Liver (tissue), 3 donors: ENCODE measurements around the gene PRRT3.
"Not testable (repeated sequence)": the region's sequence is repeated elsewhere in the genome, so short reads cannot be mapped to it uniquely, and the experiment has no call there.

ENCODE experiments used
- CTCF ChIP-seq: fragments of 150-350 bp; IDR thresholded peaks from 2 replicates; pipeline ENCODE4 v1.5.1; 2017; ENCODE audit warnings: improper control_type of control experiment, low read depth, low read length; ENCODE audit not compliant: missing input control
- EGR1 ChIP-seq, 2 donors: IDR thresholded peaks; 2 replicates each; pipeline ENCODE4 v1.6.1; 2016 to 2018; ENCODE audit warnings: antibody characterized with exemption in 2 of 2, low read depth in 2 of 2
- FOXA1 ChIP-seq: IDR thresholded peaks from 2 replicates; pipeline ENCODE4 v1.6.1; 2016; ENCODE audit warnings: antibody characterized with exemption
- FOXA2 ChIP-seq: IDR thresholded peaks from 2 replicates; pipeline ENCODE4 v1.6.1; 2016; ENCODE audit warnings: antibody characterized with exemption
- JUND ChIP-seq, 2 donors: IDR thresholded peaks; 2 replicates each; pipeline ENCODE4 v1.6.1; 2016; ENCODE audit warnings: antibody characterized with exemption in 2 of 2
- MAX ChIP-seq: IDR thresholded peaks from 2 replicates; pipeline ENCODE4 v1.6.1; 2016; ENCODE audit warnings: antibody characterized with exemption
- NR2F2 ChIP-seq: IDR thresholded peaks from 2 replicates; pipeline ENCODE4 v1.6.1; 2016; ENCODE audit warnings: antibody characterized with exemption
- RAD21 ChIP-seq, 2 donors: IDR thresholded peaks; 2 replicates each; pipeline ENCODE4 v1.6.1; 2016; ENCODE audit warnings: antibody characterized with exemption in 2 of 2, mild to moderate bottlenecking in 2 of 2
- RXRA ChIP-seq, 2 donors: IDR thresholded peaks; 2 replicates each; pipeline ENCODE4 v1.6.1; 2017 to 2018; ENCODE audit warnings: antibody characterized with exemption in 2 of 2, mild to moderate bottlenecking in 1 of 2
- SP1 ChIP-seq: IDR thresholded peaks from 2 replicates; pipeline ENCODE4 v1.6.1; 2018; ENCODE audit warnings: antibody characterized with exemption, mild to moderate bottlenecking
- TAF1 ChIP-seq: conservative IDR thresholded peaks from 2 replicates; pipeline ENCODE4 v1.6.1; 2016; ENCODE audit warnings: antibody characterized with exemption, mild to moderate bottlenecking
- YY1 ChIP-seq: IDR thresholded peaks from 2 replicates; pipeline ENCODE4 v1.6.1; 2016; ENCODE audit warnings: antibody characterized with exemption, mild to moderate bottlenecking
- TF ChIP-seq, protein P1 (sequence below): IDR thresholded peaks from 2 replicates; pipeline ENCODE4 v1.6.1; 2016; ENCODE audit warnings: antibody characterized with exemption
- TF ChIP-seq, protein P2 (sequence below): IDR thresholded peaks from 2 replicates; pipeline ENCODE4 v1.6.1; 2016; ENCODE audit warnings: antibody characterized with exemption, mild to moderate bottlenecking
- donor health status: healthy.
- donor health status: healthy.

DNA sequence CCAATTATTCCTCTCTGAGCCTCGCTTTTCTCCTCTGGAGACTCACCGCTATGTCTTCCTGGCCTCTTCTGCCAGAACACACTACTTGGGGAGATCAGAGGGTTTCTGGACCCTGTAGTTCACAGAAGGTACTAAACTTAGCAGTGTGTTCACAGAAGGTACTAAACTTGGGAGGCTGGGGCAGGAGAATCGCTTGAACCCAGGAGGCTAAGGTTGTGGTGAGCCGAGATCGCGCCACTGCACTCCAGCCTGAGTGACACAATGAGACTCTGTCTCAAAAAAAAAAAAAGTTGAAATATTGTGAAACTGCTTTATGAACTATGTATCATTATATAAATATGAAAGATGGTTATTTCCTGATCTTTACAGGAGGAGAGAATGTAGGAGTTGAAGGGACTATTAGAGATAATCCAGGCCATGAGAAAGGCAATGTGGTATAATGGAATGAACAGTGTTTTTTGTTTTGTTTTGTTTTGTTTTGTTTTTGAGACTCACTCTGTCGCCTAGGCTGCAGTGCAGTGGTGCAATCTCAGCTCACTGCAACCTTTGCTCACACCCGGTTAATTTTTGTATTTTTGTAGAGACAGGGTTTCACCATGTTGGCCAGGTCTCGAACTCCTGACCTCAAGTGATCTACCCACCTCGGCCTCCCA lies 55.3 kb downstream of the PRRT3 start:
- TF ChIP-seq TAF1; CTCF; MAX; YY1; RAD21 (IDR thresholded peaks at IDR 0.05); EGR1 (IDR thresholded peaks at IDR 0.05; ENCODE audit: low read depth in 2 of 2); JUND (IDR thresholded peaks at IDR 0.05); NR2F2; FOXA2; FOXA1: not testable (repeated sequence)
- TF ChIP-seq, protein P1, sequence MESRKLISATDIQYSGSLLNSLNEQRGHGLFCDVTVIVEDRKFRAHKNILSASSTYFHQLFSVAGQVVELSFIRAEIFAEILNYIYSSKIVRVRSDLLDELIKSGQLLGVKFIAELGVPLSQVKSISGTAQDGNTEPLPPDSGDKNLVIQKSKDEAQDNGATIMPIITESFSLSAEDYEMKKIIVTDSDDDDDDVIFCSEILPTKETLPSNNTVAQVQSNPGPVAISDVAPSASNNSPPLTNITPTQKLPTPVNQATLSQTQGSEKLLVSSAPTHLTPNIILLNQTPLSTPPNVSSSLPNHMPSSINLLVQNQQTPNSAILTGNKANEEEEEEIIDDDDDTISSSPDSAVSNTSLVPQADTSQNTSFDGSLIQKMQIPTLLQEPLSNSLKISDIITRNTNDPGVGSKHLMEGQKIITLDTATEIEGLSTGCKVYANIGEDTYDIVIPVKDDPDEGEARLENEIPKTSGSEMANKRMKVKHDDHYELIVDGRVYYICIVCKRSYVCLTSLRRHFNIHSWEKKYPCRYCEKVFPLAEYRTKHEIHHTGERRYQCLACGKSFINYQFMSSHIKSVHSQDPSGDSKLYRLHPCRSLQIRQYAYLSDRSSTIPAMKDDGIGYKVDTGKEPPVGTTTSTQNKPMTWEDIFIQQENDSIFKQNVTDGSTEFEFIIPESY: not testable (repeated sequence)
- TF ChIP-seq, protein P2, sequence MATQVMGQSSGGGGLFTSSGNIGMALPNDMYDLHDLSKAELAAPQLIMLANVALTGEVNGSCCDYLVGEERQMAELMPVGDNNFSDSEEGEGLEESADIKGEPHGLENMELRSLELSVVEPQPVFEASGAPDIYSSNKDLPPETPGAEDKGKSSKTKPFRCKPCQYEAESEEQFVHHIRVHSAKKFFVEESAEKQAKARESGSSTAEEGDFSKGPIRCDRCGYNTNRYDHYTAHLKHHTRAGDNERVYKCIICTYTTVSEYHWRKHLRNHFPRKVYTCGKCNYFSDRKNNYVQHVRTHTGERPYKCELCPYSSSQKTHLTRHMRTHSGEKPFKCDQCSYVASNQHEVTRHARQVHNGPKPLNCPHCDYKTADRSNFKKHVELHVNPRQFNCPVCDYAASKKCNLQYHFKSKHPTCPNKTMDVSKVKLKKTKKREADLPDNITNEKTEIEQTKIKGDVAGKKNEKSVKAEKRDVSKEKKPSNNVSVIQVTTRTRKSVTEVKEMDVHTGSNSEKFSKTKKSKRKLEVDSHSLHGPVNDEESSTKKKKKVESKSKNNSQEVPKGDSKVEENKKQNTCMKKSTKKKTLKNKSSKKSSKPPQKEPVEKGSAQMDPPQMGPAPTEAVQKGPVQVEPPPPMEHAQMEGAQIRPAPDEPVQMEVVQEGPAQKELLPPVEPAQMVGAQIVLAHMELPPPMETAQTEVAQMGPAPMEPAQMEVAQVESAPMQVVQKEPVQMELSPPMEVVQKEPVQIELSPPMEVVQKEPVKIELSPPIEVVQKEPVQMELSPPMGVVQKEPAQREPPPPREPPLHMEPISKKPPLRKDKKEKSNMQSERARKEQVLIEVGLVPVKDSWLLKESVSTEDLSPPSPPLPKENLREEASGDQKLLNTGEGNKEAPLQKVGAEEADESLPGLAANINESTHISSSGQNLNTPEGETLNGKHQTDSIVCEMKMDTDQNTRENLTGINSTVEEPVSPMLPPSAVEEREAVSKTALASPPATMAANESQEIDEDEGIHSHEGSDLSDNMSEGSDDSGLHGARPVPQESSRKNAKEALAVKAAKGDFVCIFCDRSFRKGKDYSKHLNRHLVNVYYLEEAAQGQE: not testable (repeated sequence)
- TF ChIP-seq SP1: peak; percentile 76
- peak; percentile 77 to 91 for TF ChIP-seq RXRA (IDR thresholded peaks at IDR 0.05)
